Stimulated activated naive CD8-positive, alpha-beta T cell treated with anti-CD3 and anti-CD28 coated beads, Interleukin-15, amount 100 ng/mL, for 72 hours (primary cell): Measurements from ENCODE around the gene ARAP2.

Source experiments
- ATAC-seq: fragments of 150-1000 bp; cut with Tn5 transposase; 2 replicates; pipeline ENCODE4 v1.10.0; 2021; ENCODE audit warnings: mild to moderate bottlenecking, moderate library complexity
- DNase-seq, 2 donors: peaks; one replicate each; pipeline ENCODE4 v3.0.0; 2021 to 2022
- H3K27ac Mint-ChIP-seq, 2 donors: one replicate each; pipeline ENCODE4 v1.8.0; 2022; ENCODE audit warnings: mild to moderate bottlenecking in 2 of 2, mixed read lengths in 2 of 2, moderate library complexity in 2 of 2
- H3K27me3 Mint-ChIP-seq: one replicate; pipeline ENCODE4 v1.8.0; 2022; ENCODE audit warnings: mixed read lengths
- H3K4me1 Mint-ChIP-seq: one replicate; pipeline ENCODE4 v1.8.0; 2022; ENCODE audit warnings: mild to moderate bottlenecking, mixed read lengths
- H3K4me3 Mint-ChIP-seq, 2 donors: one replicate each; pipeline ENCODE4 v1.8.0; 2022; ENCODE audit warnings: mild to moderate bottlenecking in 2 of 2, mixed read lengths in 2 of 2, moderate library complexity in 1 of 2
- H3K9me3 Mint-ChIP-seq, 2 donors: one replicate each; pipeline ENCODE4 v1.8.0; 2022; ENCODE audit warnings: mixed read lengths in 2 of 2

The ARAP2 gene

DNA sequence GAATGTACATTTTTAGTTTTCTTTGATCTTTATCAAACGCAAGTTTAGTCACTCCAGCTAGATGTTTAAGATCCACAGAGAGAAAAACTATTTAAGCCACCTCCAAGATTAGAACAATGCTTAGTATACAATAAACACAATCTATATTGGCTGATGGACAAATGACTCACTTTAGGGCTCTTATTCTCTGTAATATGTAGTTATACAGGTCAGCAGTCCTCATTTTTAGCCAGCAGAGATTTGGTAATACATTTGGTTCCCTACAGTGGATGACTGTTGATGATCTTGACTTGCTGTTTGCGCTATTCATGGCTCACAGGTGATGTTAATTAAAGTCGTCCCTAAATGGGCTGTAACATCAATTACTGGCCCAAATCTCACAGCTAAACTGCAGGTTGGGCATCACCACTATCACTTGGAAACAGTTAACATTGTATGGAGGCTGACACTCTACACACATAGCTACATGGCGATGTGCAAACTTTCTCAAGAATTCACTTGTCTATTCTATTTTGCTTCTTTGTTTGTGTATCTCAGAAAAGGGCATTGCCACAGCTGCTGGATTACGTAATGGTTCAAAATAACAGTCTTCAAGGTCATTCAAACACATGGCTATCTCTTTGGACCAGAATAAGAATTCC, 25.3 kb upstream of the ARAP2 start:
- ATAC-seq (peak; percentile 13), DNase-seq (no peak)
- no peak overlapping the region for H3K4me3 Mint-ChIP-seq
- peak overlapping the region; percentile 78 to 98 for H3K27ac Mint-ChIP-seq
- no peaks in the 10 kb centered on the region for H3K9me3 Mint-ChIP-seq
- H3K4me1 Mint-ChIP-seq = peaks cover 47% of the 10 kb centered on the region
- H3K27me3 Mint-ChIP-seq = no peaks in the 10 kb centered on the region

DNA sequence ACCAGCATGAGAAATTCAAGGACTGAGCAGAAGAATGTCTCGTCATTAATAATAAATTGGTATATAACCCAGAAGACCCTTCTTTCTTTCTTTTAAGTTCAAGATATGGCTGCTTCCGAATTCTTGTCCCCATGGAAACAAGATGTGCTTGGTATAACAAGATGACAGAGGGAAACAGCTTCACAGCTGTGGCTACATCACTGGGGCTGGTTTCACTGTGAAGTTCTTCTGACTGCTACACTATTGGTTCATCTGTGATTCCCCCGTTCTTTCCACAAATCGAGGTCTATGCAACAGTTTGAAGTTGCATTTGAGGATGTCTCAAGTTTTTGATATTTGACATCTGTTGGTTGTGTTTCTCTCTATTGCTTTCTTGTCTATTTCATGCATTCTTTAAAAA, 24.8 kb upstream of the ARAP2 start:
- H3K4me1 Mint-ChIP-seq = peaks cover 53% of the 10 kb centered on the region
- no peaks in the 10 kb centered on the region for H3K27me3 Mint-ChIP-seq
- peak overlapping the region; percentile 78 to 98 for H3K27ac Mint-ChIP-seq
- no peaks in the 10 kb centered on the region for H3K9me3 Mint-ChIP-seq
- DNase-seq (peak; percentile 30 to 74), ATAC-seq (peak; percentile 99)
- H3K4me3 Mint-ChIP-seq = peak overlapping the region in 1 of 2 donors; percentile 64

DNA sequence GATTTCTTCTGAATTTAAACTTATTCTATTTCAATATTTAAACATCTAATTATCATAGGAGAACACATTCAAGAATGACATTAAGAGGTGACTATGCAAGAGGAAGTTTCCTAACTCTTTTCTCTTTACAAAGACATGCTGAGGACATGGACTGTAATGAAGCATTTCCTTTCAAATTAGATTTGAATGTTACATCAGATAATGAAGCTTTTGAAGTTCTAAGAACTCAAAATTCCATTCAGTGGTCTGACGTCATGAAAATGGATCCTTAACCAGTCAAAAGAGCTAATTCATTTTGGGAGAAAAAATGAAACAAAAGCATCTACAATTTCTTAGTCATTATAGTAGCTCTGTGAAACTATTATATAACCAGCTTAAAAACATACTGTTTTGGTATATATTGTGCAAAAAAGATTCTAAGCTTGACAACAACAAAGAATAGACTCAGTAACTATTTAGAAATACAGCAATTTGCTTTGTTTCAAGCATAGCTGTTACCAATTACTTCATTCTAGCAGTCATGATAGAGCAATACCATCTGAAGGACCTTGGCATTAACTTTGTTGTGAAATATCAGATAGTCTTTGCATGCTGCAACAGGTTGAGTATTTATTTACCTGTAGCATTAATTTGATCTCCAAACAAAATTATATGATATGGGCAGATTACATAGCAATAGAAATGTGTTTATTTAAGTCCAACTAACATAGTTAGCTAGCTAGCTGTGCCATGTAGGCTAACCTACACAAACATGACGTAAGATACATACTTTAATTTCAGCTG, 23.4 kb upstream of the ARAP2 start:
- no peaks in the 10 kb centered on the region for H3K9me3 Mint-ChIP-seq
- peaks cover 56% of the 10 kb centered on the region for H3K4me1 Mint-ChIP-seq
- DNase-seq = no peak
- H3K4me3 Mint-ChIP-seq = peak overlapping the region in 1 of 2 donors; percentile 11
- ATAC-seq = peak; percentile 43
- H3K27ac Mint-ChIP-seq = peak overlapping the region; percentile 93 to 94
- no peaks in the 10 kb centered on the region for H3K27me3 Mint-ChIP-seq

DNA sequence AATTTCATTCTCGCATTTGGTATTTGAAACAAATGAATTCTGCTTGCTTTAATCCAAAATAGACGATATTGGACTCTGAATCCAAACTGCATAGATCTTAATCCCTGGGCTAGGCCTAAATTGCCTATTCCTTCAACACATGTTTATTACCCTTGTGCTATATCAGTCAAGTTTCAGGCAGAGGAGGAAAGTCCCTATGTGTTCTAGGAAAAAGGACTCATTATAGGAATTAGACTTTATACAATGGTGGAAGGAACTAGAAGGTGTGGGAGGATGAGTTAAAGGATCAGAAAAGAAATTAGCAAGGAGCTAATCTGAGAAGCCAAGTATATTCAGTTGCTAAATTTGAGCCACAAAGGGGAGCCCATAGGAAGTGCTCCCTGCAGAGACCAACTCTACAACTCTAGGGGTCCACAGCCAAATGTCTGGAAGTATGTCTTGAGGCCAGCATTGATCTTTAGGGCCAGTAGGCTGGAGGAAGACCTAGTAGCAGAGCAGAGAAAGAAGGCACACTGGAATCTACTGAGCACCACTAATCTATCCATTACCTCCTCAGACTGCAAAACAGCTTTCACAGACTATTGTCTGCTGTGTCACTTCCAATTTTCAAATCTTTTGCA, 20.0 kb upstream of the ARAP2 start:
- H3K27ac Mint-ChIP-seq = peak overlapping the region in 1 of 2 donors; percentile 6
- peak; percentile 3 for ATAC-seq

DNA sequence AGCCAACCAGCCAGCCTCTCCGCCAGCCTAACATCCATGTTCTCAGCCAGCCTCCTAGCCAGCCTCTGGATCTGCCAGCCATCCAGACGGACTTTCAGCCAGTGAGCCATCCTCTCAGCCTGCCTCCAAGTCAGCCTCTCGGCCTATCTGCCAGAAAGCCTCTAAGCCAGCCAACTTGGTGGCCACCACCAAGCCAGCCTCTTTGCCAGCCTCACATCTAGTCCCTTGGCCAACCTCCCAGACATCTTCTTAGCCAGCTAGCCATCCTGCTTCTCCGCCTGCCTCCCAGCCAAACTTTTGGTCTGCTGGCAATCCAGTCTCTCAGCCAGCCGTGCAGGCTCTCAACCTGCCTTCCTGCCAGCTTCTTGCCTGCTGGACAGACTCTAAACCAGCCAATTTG, 16.4 kb upstream of the ARAP2 start:
- Mint-ChIP-seq H3K4me1 (peaks cover 37% of the 10 kb centered on the region), H3K4me3 (no peak overlapping the region), H3K9me3 (peaks cover 0 to 7% of the 10 kb centered on the region in 2 donors), H3K27me3 (no peaks in the 10 kb centered on the region), H3K27ac (no peak overlapping the region)
- ATAC-seq (no peak), DNase-seq (no peak)

More for the DNA sequence above, 20.0 kb upstream of the ARAP2 start:
- DNase-seq = no peak
- Mint-ChIP-seq H3K9me3 (peaks cover 0 to 7% of the 10 kb centered on the region in 2 donors), H3K27me3 (no peaks in the 10 kb centered on the region), H3K4me1 (peaks cover 50% of the 10 kb centered on the region), H3K4me3 (peak overlapping the region in 1 of 2 donors; percentile 0)

DNA sequence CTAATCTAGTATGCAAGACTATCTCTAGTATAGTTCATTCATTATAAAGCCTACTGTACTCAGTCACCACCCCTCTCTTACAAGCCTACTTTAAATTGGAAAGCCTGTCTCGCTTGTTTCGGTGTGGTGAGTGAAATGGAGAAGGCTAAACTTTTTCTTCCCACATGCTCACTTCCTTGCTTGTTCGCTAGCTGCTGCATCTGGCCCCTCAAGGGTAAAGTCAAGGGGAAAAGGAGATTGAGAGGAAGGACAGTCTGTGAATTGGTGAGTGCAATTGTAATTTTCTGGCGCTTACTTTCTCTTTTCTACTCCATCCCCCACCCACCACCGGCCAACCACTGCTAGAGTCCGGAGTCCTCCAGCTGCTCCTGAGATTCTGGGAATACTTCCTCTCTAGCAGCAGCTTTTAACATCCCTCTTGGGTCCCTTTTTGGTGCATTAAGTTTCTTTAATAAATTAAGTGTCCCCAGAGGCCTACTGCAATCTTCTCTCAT, 12.1 kb upstream of the ARAP2 start:
- DNase-seq (no peak), ATAC-seq (peak; percentile 48)
- Mint-ChIP-seq H3K27me3 (no peaks in the 10 kb centered on the region), H3K9me3 (peaks cover 0 to 7% of the 10 kb centered on the region in 2 donors), H3K4me3 (peak overlapping the region; percentile 68 to 79), H3K27ac (peak overlapping the region; percentile 90 to 98), H3K4me1 (peaks cover 52% of the 10 kb centered on the region)

DNA sequence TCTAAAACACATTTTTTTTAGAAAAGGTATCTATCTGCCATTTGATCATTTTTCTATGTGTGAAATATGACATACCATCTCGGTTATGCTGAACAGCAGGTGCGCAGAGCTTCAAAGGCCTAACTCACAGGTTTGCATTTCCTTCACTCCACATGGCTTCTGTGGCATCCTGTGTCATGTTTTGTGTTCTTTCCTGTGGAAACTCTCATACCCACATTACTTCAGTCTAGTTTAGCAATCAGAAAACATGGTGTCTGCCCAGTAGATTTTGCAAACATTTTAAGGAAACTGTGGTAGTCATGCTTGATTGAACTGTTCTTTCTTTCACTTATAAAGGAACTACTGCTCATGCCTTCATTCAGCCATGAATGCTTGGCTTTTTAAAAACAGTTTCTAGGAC, 11.3 kb upstream of the ARAP2 start:
- H3K27me3 Mint-ChIP-seq = no peaks in the 10 kb centered on the region
- DNase-seq (peak; percentile 39 to 62), ATAC-seq (peak; percentile 98)
- H3K9me3 Mint-ChIP-seq = peaks cover 0 to 1% of the 10 kb centered on the region in 2 donors
- H3K27ac Mint-ChIP-seq = peak overlapping the region; percentile 95 to 97
- peaks cover 52% of the 10 kb centered on the region for H3K4me1 Mint-ChIP-seq
- H3K4me3 Mint-ChIP-seq = peak overlapping the region; percentile 63 to 80

DNA sequence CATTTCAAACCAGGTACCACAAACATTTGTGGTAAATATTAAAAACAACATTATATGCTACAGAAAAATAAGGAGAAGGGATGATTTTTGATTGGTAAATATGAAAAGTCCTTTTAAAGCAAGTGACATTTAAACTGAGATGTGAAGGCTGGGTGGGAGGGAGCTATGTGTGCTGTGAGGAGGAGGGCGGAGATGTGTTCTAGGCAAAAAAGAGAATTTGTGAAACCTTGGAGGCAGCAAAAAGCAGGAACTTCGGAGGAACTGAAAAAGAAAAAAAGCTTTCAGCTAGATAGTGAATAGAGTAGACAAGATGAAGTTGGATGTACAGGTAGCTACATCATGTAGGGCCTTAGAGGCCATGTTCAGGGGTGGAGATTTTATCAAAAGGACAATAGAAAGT, 10.1 kb upstream of the ARAP2 start:
- no peak for ATAC-seq
- Mint-ChIP-seq H3K9me3 (no peaks in the 10 kb centered on the region), H3K4me3 (no peak overlapping the region), H3K27me3 (no peaks in the 10 kb centered on the region), H3K4me1 (peaks cover 52% of the 10 kb centered on the region), H3K27ac (peak overlapping the region in 1 of 2 donors; percentile 30)
- no peak for DNase-seq

DNA sequence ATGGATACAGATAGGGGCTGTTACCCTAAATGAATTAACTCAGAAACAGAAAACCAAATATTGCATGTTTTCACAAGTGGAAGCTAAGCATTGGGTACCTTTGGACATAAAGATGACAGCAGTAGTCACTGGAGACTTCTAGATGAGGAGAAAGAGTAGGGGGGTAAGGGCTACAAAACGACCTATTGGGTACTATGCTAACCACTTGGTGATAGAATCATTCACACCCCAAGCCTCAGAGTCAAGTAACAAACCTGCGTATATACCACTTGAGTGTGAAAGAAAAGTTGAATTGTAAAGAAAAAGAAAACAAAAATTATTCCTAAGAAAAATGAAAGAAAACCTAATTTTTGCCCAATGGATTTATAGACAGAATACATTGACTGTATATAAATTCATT, 7.7 kb upstream of the ARAP2 start:
- Mint-ChIP-seq H3K4me3 (no peak overlapping the region), H3K27ac (no peak overlapping the region), H3K9me3 (no peaks in the 10 kb centered on the region), H3K4me1 (peaks cover 47% of the 10 kb centered on the region), H3K27me3 (no peaks in the 10 kb centered on the region)
- ATAC-seq (no peak), DNase-seq (no peak)

DNA sequence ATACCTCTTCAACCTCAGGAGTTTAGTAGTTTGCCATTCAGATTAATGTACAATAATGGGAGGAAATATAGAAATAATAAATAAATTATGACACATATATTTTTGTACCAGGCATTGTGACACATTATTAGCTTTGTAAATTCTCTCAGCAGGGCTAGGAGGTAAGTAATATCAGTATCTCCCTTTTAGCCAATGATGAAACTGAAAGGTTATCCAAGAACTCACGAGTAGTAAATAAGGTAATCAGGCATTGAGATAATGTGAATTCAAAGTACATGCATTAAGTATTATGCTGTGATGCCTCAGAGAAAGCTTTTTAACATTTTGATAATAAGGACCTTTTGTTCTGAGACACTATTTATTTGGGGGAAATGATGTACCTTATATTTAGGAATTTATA, 5.3 kb upstream of the ARAP2 start:
- ATAC-seq = peak; percentile 32
- Mint-ChIP-seq H3K27ac (no peak overlapping the region), H3K4me1 (peaks cover 37% of the 10 kb centered on the region), H3K27me3 (no peaks in the 10 kb centered on the region), H3K4me3 (no peak overlapping the region), H3K9me3 (no peaks in the 10 kb centered on the region)
- DNase-seq = no peak

DNA sequence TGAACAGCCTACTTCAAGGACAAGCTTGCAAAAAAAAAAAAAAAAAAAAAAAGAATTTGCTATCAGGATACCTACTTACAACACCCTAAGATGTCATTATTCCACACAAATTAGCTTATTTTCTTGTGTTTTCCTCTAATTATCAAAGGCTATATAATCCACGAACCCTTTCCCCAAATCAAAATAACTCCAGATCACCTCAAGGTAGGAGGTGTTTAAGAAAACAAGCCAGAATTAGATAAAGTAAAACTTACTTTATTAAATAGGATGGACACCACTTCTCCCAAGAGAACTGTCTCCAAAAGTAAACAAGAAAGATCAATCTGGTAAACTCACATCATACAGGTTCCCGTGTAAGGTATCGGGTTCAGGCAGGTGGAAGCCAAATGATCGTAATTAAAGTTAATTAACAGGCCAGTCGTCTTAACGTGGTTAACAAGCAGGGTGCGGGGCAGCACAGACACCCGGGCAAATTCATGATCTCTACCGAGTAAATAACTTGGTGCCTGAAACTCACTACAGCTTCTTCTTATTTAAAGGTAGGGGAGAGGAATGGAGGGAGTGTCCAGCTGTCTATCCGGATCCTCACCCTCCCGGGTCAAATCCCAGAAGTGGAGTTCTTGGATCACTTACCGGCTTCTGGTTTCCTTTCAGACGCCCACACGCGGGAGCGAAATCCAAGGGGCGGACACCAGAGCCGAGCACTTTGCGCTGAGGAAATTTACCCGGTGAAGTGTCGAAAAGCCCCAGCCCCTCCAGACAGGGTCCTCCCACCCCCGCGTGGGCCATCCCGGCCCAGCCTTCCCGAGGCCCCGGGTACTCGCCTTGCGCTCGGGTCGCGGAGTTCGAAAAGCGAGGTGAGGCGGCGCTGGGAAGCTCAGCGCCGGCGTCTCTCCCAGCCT, 708 bp downstream of the ARAP2 start:
- peak; percentile 60 for ATAC-seq
- H3K27ac Mint-ChIP-seq = peak overlapping the region; percentile 72 to 89
- peaks cover 46% of the 10 kb centered on the region for H3K4me1 Mint-ChIP-seq
- H3K27me3 Mint-ChIP-seq = no peaks in the 10 kb centered on the region
- H3K4me3 Mint-ChIP-seq = peak overlapping the region; percentile 84 to 94
- peak; percentile 58 to 59 for DNase-seq
- no peaks in the 10 kb centered on the region for H3K9me3 Mint-ChIP-seq

DNA sequence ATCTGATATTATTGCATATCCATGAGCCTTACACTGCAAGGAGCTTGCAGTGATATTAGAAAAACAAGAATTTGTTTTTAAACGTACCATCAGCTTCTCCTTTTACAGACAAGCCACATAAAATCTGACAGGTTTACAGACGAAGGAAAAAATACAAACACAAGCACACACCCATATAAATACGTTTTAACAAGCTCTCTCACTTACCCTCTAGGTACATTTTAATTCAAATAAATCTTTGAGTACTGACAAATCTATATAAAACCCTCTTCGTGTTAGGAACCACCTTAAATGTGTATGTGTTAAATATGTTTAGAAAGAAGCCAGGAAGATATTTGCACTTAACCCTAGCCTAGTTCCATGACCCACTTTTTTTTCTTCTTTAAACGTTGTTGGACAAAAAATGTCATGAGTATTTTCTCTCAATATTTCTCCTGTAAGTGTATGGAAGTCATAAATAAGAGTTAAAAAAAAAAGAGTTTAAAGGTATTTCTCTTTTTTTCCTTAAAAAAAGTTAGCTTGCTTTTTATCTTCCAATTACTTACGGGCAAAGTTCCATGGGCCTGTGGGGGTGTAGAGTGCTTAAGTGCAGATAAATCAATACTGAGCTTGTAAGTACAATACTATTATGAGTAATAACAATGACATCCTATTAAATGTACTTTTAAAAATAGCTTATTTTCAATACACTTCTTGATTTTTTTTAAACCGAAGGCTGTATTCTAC, 1.5 kb downstream of the ARAP2 start:
- no peaks in the 10 kb centered on the region for H3K27me3 Mint-ChIP-seq
- H3K9me3 Mint-ChIP-seq = peaks cover 4 to 6% of the 10 kb centered on the region in 2 donors
- peak overlapping the region; percentile 72 to 89 for H3K27ac Mint-ChIP-seq
- peaks cover 54% of the 10 kb centered on the region for H3K4me1 Mint-ChIP-seq
- H3K4me3 Mint-ChIP-seq = peak overlapping the region; percentile 84 to 94
- ATAC-seq (no peak), DNase-seq (no peak)

DNA sequence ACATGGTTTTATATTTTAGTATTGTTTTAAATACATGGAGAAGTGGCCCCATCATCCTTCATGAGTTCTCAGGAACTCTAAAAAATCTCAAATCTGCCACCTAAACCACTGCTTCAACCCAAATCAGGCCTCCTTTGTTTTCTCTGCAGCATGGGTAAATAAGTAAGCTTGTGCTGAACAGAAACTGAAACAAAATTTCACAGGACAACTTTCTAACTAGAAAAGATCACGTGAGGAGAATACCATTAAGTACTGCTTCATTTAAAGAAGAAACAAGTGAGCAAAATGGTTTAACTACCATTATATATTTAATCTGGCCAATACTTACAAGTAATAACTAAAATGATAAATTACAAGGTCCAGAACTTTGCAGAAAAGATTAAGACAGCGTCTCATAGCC, 2.5 kb downstream of the ARAP2 start:
- no peak for DNase-seq
- peaks cover 60% of the 10 kb centered on the region for H3K4me1 Mint-ChIP-seq
- ATAC-seq = no peak

More for the DNA sequence above, 2.5 kb downstream of the ARAP2 start:
- Mint-ChIP-seq H3K27me3 (no peaks in the 10 kb centered on the region), H3K27ac (peak overlapping the region in 1 of 2 donors; percentile 1), H3K9me3 (peaks cover 5 to 7% of the 10 kb centered on the region in 2 donors), H3K4me3 (peak overlapping the region; percentile 84 to 94)
